IMR-90 (cell line): ENCODE data around the gene PALB2. TPM values are rescaled to one million over a fixed set of nuclear protein-coding genes. Genes with fewer than 3 reads are reported as not detected.
A peak's percentile ranks its signal among the peaks of the same experiment; 100 is the strongest.

Experiments
- ATAC-seq: fragments of 200-7000 bp; cut with Tn5 transposase; 2 replicates; pipeline ENCODE4 v1.9.1; 2020; ENCODE audit warnings: low read depth, mild to moderate bottlenecking, moderate library complexity
- BruUV-seq: library from RNA; stranded (reverse); fragments of 400-500 nt; replicated peaks from 2 replicates; lab custom pipeline; 2021; lab: Mats Ljungman, UMichigan
- CTCF ChIA-PET: fragments of 300-600 bp; formaldehyde crosslinking; extraction: SDS; loops from one replicate; lab custom pipeline; 2021; ENCODE audit warnings: antibody characterized with exemption; lab: Yijun Ruan, JAX
- POLR2A ChIA-PET: fragments of 300-600 bp; sonication (Branson Sonifier 250); formaldehyde crosslinking; loops from one replicate; lab custom pipeline; 2022; ENCODE audit warnings: antibody characterized with exemption; ENCODE audit not compliant: unreplicated experiment; lab: Charles Lee
- DNase-seq: peaks from one replicate; pipeline ENCODE4 v3.0.0; 2013
- H2AFZ ChIP-seq: replicated peaks from 2 replicates; pipeline ENCODE3; 2013; ENCODE audit warnings: low read length, mild to moderate bottlenecking; ENCODE audit not compliant: poor library complexity
- H2AK5ac ChIP-seq: 2 replicates; pipeline ENCODE4 v1.6.1; 2013; ENCODE audit warnings: low read depth, low read length, inconsistent platforms
- H2AK9ac ChIP-seq: replicated peaks from 2 replicates; pipeline ENCODE3; 2013; ENCODE audit warnings: mild to moderate bottlenecking, low read depth, low read length, moderate library complexity; ENCODE audit not compliant: poor library complexity
- H2BK120ac ChIP-seq: 2 replicates; pipeline ENCODE4 v1.6.1; 2013; ENCODE audit warnings: low read depth, low read length, inconsistent platforms
- H2BK15ac ChIP-seq: 3 replicates; pipeline ENCODE4 v1.6.1; 2013; ENCODE audit warnings: low read depth, low read length, inconsistent platforms
- H2BK20ac ChIP-seq: 2 replicates; pipeline ENCODE4 v1.6.1; 2013; ENCODE audit warnings: low read depth, mild to moderate bottlenecking, inconsistent platforms, low read length, moderate library complexity
- H2BK5ac ChIP-seq: 2 replicates; pipeline ENCODE4 v1.6.1; 2013; ENCODE audit warnings: mild to moderate bottlenecking, low read depth, low read length, inconsistent platforms; ENCODE audit not compliant: poor library complexity, severe bottlenecking
- H3K14ac ChIP-seq: replicated peaks from 2 replicates; pipeline ENCODE4 v1.6.1; 2013; ENCODE audit warnings: low read depth, low read length, inconsistent platforms
- H3K18ac ChIP-seq: 2 replicates; pipeline ENCODE4 v1.6.1; 2013; ENCODE audit warnings: low read depth, low read length, control low read depth
- H3K23ac ChIP-seq: 2 replicates; pipeline ENCODE4 v1.6.1; 2013; ENCODE audit warnings: low read depth, low read length, inconsistent platforms
- H3K27ac ChIP-seq: 2 replicates; pipeline ENCODE4 v1.5.1; 2013; ENCODE audit warnings: mild to moderate bottlenecking, control low read depth, low read length; ENCODE audit not compliant: insufficient read depth
- H3K27me3 ChIP-seq: 2 replicates; pipeline ENCODE4 v1.6.1; 2013; ENCODE audit warnings: low read length; ENCODE audit not compliant: control insufficient read depth, insufficient read depth
- H3K36me3 ChIP-seq: 2 replicates; pipeline ENCODE4 v1.6.1; 2013; ENCODE audit warnings: low read length, mixed read lengths; ENCODE audit not compliant: control insufficient read depth, insufficient read depth
- H3K4ac ChIP-seq: 2 replicates; pipeline ENCODE4 v1.6.1; 2013; ENCODE audit warnings: low read depth, low read length, inconsistent platforms
- H3K4me1 ChIP-seq: 2 replicates; pipeline ENCODE4 v1.6.1; 2013; ENCODE audit warnings: low read length, mixed read lengths; ENCODE audit not compliant: control insufficient read depth, insufficient read depth
- H3K4me2 ChIP-seq: 2 replicates; pipeline ENCODE4 v1.6.1; 2013; ENCODE audit warnings: low read depth, mild to moderate bottlenecking, control low read depth, low read length, moderate library complexity
- H3K4me3 ChIP-seq: 2 replicates; pipeline ENCODE4 v1.5.1; 2013; ENCODE audit warnings: low read depth, mild to moderate bottlenecking, control low read depth, low read length, moderate library complexity; ENCODE audit not compliant: insufficient read depth
- H3K56ac ChIP-seq: 2 replicates; pipeline ENCODE4 v1.6.1; 2013; ENCODE audit warnings: low read length, inconsistent platforms; ENCODE audit not compliant: insufficient read depth; ENCODE audit errors: extremely low read depth
- H3K79me1 ChIP-seq, 2 experiments: 2 replicates each; pipeline ENCODE4 v1.6.1; 2013; ENCODE audit warnings: low read length in 2 of 2, inconsistent platforms in 1 of 2, low read depth in 1 of 2
- H3K9ac ChIP-seq: 2 replicates; pipeline ENCODE4 v1.6.1; 2013; ENCODE audit warnings: low read depth, low read length, control low read depth
- H3K9me1 ChIP-seq: 2 replicates; pipeline ENCODE4 v1.6.1; 2013; ENCODE audit warnings: low read length, inconsistent platforms; ENCODE audit not compliant: insufficient read depth
- H3K9me3 ChIP-seq: 2 replicates; pipeline ENCODE4 v1.6.1; 2013; ENCODE audit warnings: low read length; ENCODE audit not compliant: control insufficient read depth, insufficient read depth
- H4K20me1 ChIP-seq: 2 replicates; pipeline ENCODE4 v1.6.1; 2013; ENCODE audit warnings: low read length, inconsistent platforms; ENCODE audit not compliant: insufficient read depth
- H4K5ac ChIP-seq: 2 replicates; pipeline ENCODE4 v1.6.1; 2013; ENCODE audit warnings: mild to moderate bottlenecking, low read depth, low read length, control low read depth
- H4K8ac ChIP-seq, 2 experiments: 2 replicates each; pipeline ENCODE4 v1.6.1; 2013; ENCODE audit warnings: low read depth in 2 of 2, low read length in 2 of 2, control low read depth in 1 of 2, inconsistent platforms in 1 of 2
- H4K91ac ChIP-seq: 2 replicates; pipeline ENCODE4 v1.6.1; 2013; ENCODE audit warnings: low read depth, low read length, inconsistent platforms; ENCODE audit not compliant: insufficient read depth
- BHLHE40 ChIP-seq: fragments of 150-350 bp; IDR thresholded peaks from 2 replicates; pipeline ENCODE4 v1.6.1; 2016; ENCODE audit warnings: mild to moderate bottlenecking, low read depth, low read length
- CEBPB ChIP-seq: IDR thresholded peaks from 2 replicates; pipeline ENCODE4 v1.6.1; 2012; ENCODE audit warnings: low read depth, low read length, improper control_type of control experiment
- CTCF ChIP-seq: conservative IDR thresholded peaks from 2 replicates; pipeline ENCODE4 v1.5.1; 2012; ENCODE audit warnings: mild to moderate bottlenecking, low read depth, low read length, improper control_type of control experiment
- ELK1 ChIP-seq: fragments of 150-350 bp; IDR thresholded peaks from 2 replicates; pipeline ENCODE4 v1.6.1; 2016; ENCODE audit warnings: low read depth, mild to moderate bottlenecking, low read length, moderate library complexity, borderline replicate concordance
- FOS ChIP-seq: fragments of 150-350 bp; IDR thresholded peaks from 2 replicates; pipeline ENCODE4 v1.6.1; 2016; ENCODE audit warnings: low read depth, low read length
- MAFK ChIP-seq: IDR thresholded peaks from 2 replicates; pipeline ENCODE4 v1.6.1; 2012; ENCODE audit warnings: low read depth, low read length, improper control_type of control experiment
- MAZ ChIP-seq: IDR thresholded peaks from 2 replicates; pipeline ENCODE4 v1.6.1; 2012; ENCODE audit warnings: low read depth, mild to moderate bottlenecking, low read length, improper control_type of control experiment, moderate library complexity, borderline replicate concordance
- MXI1 ChIP-seq: IDR thresholded peaks from 2 replicates; pipeline ENCODE4 v1.6.1; 2012; ENCODE audit warnings: low read depth, mild to moderate bottlenecking, low read length, moderate library complexity, borderline replicate concordance
- SMC3 ChIP-seq: fragments of 150-350 bp; IDR thresholded peaks from 2 replicates; pipeline ENCODE4 v1.6.1; 2016; ENCODE audit warnings: low read depth, mild to moderate bottlenecking, antibody characterized with exemption, low read length, moderate library complexity
- USF2 ChIP-seq: fragments of 150-350 bp; IDR thresholded peaks from 2 replicates; pipeline ENCODE4 v1.6.1; 2017; ENCODE audit warnings: mild to moderate bottlenecking, antibody characterized with exemption, low read length, low read depth
- WGBS, 2 experiments: methylation state at CpG; one replicate each; pipeline versions ENCODE4 v1.1.5 to v1.1.7; 2013; ENCODE audit warnings: missing lambda C conversion rate in 2 of 2; ENCODE audit not compliant: insufficient read length in 1 of 2; ENCODE audit errors: extremely low coverage in 2 of 2; 5-methylcytosine and 5-hydroxymethylcytosine counted together
- dilution Hi-C: fragments of 300-500 bp; cut with HindIII; formaldehyde crosslinking; loops from one replicate; pipeline ENCODE4 v1.14.3; 2018; ENCODE audit warnings: low sequenced_read_pairs; ENCODE audit not compliant: unreplicated experiment
- in situ Hi-C: fragments of 300-500 bp; cut with MboI; formaldehyde crosslinking; loops from 3 replicates; pipeline ENCODE4 v1.14.3; 2019; ENCODE audit warnings: low sequenced_read_pairs, inconsistent platforms, mixed read lengths
- intact Hi-C: fragments of 100-400 bp; cut with micrococcal nuclease; formaldehyde crosslinking; loops from 2 replicates; pipeline ENCODE4 v1.10.0; 2022
- polyA plus RNA-seq, 3 experiments: library from polyadenylated mRNA; depleted of rRNA; stranded (reverse); fragments of >200 nt; gene quantifications; 2 replicates each; pipeline ENCODE4 v1.2.3, GENCODE V29; 2012; ENCODE audit warnings: low replicate concordance in 1 of 3
- total RNA-seq: library from RNA; depleted of rRNA; stranded (reverse); fragments of >200 nt; gene quantifications from 2 replicates; pipeline ENCODE4 v1.2.3, GENCODE V29; 2012

The PALB2 gene
- total and polyA plus RNA-seq, 2 of the 4 experiments (the other 2 are of a cell fraction) = 4.1 to 8.6 TPM

GRCh38 chr16:23587726-23588125, 53.4 kb downstream of the PALB2 start:
- peak overlapping the region; percentile 52; the same call in 1 of the 2 replicates for H2AK5ac ChIP-seq
- peak overlapping the region; percentile 69 for H3K14ac ChIP-seq
- peak overlapping the region; percentile 35 to 74; a peak in 3 of 4 replicates for H4K8ac ChIP-seq
- H3K9me3 ChIP-seq = no peaks in the 10 kb centered on the region
- H3K4ac ChIP-seq = peak overlapping the region; percentile 84
- peaks cover 42% of the 10 kb centered on the region for H3K36me3 ChIP-seq
- peak overlapping the region; percentile 30; the same call in 1 of the 2 replicates for H3K23ac ChIP-seq
- peak overlapping the region; percentile 86 for H2AK9ac ChIP-seq
- peaks cover 6% of the 10 kb centered on the region; the same call in 1 of the 2 replicates for H3K4me1 ChIP-seq
- peak overlapping the region; percentile 42; the same call in 1 of the 2 replicates for H3K4me2 ChIP-seq
- peak overlapping the region; percentile 81 for H2BK5ac ChIP-seq
- H3K27me3 ChIP-seq = no peaks in the 10 kb centered on the region
- TF ChIP-seq CEBPB (peak; percentile 62), ELK1 (no peak), MAFK (no peak), MAZ (no peak), SMC3 (no peak), BHLHE40 (no peak), CTCF (no peak), MXI1 (0 out of 2 replicates have a peak, but pooled peaks have one; percentile 34), FOS (no peak), USF2 (no peak)
- BruUV-seq = no TSS peak
- H3K56ac ChIP-seq = peak overlapping the region; percentile 50; the same call in 1 of the 2 replicates
- peak overlapping the region; percentile 66; the same call in 2 of the 3 replicates for H2BK15ac ChIP-seq
- H4K91ac ChIP-seq = peak overlapping the region; percentile 64
- H3K9ac ChIP-seq = no peak overlapping the region
- H2BK20ac ChIP-seq = peak overlapping the region; percentile 75
- POLR2A ChIA-PET = no interaction called here
- dilution Hi-C loops (no loop called here), in situ Hi-C loops (no loop called here), intact Hi-C loops (no loop called here)
- H3K79me1 ChIP-seq = peaks cover 34 to 77% of the 10 kb centered on the region in 2 experiments
- peak overlapping the region; percentile 61 for H3K18ac ChIP-seq
- H2AFZ ChIP-seq = no peak overlapping the region
- H3K9me1 ChIP-seq = peaks cover 12% of the 10 kb centered on the region
- H3K27ac ChIP-seq = peak overlapping the region; percentile 85
- peaks cover 17% of the 10 kb centered on the region for H4K20me1 ChIP-seq
- H4K5ac ChIP-seq = peak overlapping the region; percentile 69
- peak overlapping the region; percentile 85 for H2BK120ac ChIP-seq
- WGBS, 2 experiments = no CpG with 5 or more reads among the region's 5 CpGs
- DNase-seq (peak; percentile 96), ATAC-seq (peak; percentile 96)
- no peak overlapping the region for H3K4me3 ChIP-seq
- CTCF ChIA-PET = no interaction called here
